Measurements from ENCODE around the gene PRRC2C.
A peak's percentile ranks its signal among the peaks of the same experiment; 100 is the strongest.
"Not testable (repeated sequence)": the region's sequence is repeated elsewhere in the genome, so short reads cannot be mapped to it uniquely, and the experiment has no call there.

PRRC2C gene

DNA sequence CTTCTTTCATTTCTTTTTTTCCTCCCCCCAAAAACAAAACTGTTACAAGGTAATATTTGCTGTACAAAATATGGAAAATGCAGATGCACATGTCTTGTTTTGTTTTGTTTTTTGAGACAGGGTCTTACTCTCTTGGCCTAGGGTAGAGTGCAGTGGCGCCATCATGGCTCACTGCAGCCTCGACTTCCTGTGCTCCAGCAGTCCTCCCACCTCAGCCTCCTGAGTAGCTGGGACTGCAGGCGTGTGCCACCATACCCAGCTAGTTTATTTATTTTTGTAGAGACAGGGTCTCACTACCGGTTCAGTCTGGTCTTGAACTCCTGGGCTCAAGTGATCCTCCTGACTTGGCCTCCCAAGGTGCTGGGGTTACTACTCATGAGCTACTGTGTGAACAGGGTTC, 15.5 kb downstream of the PRRC2C start:
- no peak for DNase-seq

GRCh38 chr1:171501305-171502024, 16.1 kb downstream of the PRRC2C start:
- no peak for DNase-seq

DNA sequence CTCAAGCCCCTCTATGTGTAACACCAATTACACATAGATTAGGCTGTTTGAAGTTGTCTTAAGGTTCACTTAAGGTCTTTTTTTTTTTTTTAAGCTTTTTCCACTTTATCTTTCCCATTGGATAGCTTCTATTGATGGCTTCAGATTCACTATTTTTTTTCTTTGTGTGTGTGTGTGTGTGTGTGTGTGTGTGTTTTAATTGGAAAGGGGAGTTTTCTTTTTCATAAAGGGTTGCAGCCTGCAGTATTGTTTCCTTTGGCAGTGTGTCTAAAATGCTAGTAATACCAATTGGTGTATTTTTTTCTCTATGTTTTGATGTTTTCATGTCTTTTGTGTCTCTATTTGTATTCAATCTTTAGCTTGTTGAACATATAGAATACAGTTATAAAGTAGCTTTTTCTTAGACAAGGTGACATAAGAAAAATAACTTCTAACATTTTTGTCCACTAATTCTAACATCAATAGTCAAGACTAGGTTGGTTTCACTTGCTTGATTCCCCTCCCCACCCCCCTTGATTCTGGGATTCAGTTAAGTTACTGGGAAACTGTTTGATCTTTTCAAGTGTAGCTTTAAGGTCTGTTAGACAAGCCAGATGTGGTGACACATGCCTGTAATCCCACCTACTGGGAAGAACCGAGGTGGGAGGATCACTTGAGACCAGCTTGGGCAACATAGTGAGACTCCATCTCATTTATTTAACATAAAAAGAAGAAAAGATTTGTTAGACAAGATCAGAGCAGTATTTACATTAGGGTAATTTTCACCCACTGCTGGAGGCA, 21.4 kb downstream of the PRRC2C start:
- no peak for DNase-seq

- DNase-seq: no peak
These were observed 22.1 kb downstream of the PRRC2C start for GRCh38 chr1:171507435-171507834.

DNA sequence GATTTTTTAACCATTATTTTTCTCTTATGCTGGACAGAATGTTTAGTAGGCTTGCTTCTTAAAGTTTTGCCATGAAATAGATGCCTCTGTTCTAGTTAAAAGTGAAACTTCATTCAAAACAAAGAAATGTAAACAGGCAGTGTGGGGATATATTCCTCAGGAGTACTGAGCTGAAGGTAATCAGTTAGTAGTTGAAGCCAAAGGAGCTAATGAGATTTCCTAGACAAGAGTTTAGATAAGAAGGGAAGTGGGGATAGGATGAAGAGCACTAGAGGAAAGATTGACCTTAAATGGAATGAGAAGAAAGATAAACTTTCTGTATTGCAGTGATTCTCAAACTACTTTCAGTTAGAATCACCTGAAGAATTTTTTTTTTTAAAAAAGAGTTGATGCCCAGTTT, 23.9 kb downstream of the PRRC2C start:
- no peak for DNase-seq

GRCh38 chr1:171513743-171514142, 28.4 kb downstream of the PRRC2C start:
- DNase-seq: no peak

- DNase-seq: no peak
These were observed 30.0 kb downstream of the PRRC2C start for GRCh38 chr1:171515299-171515698.

DNA sequence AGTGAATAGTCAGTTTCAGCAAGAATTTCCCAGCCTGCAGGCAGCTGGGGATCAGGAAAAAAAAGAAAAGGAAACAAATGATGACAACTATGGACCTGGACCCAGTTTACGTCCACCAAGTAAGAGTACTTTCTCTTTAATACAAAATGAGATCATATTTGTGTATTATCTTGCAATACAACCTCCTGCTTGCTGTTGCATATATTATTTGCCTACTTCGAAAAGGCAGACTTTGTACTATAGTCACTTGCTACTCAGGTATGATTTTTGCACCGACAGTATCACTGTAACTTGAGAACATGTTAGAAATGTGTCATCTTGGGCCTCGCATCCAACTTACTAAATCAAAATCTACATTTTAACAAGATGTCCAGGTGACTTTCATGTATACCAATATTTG, 30.4 kb downstream of the PRRC2C start:
- no peak for DNase-seq

DNA sequence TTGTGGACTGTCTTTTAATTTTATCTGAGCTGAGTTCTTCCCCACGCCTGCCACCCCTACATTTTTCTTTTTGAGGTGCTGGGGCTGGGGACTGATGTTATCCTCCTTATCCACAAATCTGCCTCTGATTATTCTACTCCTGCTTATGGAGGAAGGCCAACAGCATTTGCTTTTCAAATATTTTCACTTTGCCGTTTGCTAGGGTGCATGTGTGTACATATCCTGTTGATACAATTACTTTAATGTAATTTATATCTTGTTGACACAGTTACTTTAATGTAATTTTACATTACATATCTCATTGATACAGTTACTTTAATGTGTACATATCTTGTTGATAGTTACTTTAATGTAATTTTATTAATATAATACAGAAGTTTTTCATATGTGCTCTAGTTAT, 36.2 kb downstream of the PRRC2C start:
- no peak for DNase-seq

DNA sequence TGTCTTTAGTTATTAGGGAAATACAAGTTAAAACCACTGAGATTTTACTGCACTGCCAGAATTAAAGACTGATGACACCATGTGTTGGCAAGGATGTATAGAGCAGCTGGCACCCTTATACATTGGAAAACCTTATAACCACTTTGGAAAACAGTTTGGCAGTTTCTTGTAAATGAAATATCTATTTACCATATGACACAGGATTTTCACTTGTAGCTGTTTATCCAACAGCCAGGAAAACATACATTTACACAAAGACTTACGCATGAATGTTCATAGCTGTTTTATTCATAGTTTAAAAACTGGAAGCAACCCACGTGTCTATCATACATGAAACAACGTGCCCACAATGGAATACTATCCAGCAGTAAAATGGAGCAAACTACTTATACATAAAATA, 45.3 kb downstream of the PRRC2C start:
- DNase-seq: no peak

- DNase-seq: no peak
These were observed 47.2 kb downstream of the PRRC2C start for GRCh38 chr1:171532520-171532919.

DNA sequence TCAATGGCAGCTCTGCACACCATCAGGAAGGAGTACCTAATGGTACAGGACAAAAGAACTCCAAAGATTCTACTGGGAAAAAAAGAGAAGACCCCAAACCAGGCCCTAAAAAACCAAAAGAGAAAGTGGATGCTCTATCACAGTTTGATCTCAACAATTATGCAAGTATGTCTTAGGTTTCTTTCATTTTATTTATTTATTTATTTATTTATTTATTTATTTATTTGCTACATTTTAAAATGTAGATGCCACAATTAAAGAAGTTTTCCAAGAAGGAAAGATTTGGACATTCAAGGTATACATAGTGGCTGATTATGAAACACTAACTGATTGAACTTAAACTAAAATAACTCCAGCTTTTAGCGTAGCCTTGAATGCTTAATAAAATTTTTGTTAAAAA, 60.2 kb downstream of the PRRC2C start:
- no peak for DNase-seq

DNA sequence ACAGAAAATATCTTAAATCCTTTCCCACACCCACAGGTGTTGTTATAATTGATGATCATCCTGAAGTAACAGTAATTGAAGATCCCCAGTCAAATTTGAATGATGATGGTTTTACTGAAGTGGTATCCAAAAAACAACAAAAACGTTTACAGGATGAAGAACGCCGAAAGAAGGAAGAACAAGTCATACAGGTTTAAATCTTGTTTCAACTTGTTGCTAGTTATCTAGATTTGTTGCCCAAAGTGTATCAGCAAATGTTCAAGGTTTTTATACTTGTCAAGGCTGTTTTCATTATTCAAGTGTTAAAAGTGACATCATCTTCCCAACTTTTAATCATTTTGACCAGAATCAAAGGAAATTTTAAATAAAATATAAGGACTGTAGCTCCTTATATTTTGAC, 64.7 kb downstream of the PRRC2C start:
- no peak for DNase-seq

DNA sequence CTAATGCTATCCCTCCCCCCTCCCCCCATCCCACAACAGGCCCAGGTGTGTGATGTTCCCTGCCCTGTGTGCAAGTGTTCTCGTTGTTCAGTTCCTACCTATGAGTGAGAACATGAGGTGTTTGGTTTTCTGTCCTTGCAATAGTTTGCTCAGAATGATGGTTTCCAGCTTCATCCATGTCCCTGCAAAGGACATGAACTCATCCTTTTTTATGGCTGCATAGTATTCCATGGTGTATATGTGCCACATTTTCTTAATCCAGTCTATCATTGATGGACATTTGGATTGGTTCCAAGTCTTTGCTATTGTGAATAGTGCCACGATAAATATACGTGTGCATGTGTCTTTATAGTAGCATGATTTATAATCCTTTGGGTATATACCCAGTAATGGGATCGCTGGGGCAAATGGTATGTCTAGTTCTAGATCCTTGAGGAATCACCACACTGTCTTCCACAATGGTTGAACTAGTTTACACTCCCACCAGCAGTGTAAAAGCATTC, 65.3 kb downstream of the PRRC2C start:
- DNase-seq: not testable (repeated sequence)

DNA sequence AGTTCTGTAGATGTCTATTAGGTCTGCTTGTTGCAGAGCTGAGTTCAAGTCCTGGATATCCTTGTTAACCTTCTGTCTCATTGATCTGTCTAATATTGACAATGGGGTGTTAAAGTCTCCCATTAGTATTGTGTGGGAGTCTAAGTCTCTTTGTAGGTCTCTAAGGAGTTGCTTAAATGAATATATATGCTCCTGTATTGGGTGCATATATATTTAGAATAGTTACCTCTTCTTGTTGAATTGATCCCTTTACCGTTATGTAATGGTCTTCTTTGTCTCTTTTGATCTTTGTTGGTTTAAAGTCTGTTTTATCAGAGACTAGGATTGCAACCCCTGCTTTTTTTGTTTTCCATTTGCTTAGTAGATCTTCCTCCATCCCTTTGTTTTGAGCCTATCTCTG, 68.6 kb downstream of the PRRC2C start:
- not testable (repeated sequence) for DNase-seq

DNA sequence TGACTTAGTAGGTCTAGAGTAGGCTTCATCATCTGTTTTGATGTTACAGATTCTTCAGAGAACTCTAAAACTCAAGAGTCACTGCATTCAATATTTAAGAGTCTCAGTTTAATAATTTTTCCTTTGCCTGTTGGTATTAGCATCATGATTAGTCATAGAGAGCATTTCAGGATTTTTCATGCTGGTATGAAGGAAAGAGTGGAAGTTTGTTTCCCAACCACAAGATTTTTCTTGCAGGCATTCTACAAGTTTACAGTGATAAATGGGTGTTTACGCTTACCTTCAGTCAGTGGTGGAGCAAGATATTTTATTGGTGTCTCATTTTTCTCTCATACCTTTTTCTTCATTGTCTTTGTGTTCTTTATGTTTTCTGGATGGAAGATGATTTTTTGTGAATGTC, 78.3 kb downstream of the PRRC2C start:
- DNase-seq: peak; percentile 72

DNA sequence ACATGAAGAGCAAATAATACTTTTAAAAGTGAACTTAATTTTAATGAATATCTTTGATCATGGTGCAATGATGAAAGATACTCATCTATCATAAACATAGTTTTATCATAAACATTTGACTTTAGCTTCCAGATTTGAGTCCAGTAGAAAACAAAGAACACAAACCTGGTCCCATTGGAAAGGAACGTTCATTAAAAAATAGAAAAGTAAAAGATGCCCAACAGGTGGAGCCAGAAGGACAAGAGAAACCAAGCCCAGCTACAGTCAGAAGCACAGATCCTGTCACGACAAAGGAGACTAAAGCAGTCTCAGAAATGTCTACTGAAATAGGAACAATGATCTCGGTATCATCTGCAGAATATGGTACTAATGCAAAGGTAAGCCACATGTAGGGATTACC, 81.1 kb downstream of the PRRC2C start:
- DNase-seq: no peak

DNA sequence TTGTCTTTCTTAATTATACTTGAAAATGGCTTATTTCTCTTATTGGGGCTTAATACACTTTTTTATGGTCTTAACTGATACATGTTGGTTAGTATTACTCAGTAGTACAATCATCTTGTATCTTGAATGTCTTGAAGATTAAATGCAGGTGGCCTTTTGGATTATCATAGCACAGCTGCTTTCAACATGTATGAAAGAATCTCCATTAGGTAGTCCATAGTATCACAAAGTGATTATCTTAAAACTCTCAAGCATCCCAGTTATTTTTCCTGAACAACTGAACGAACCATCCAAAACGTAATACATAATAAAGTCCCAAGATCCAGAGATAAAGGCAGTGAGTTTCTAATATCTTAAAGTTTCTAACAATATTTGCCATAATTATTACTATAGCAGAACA, 85.0 kb downstream of the PRRC2C start:
- no peak for DNase-seq

GRCh38 chr1:171576144-171576543, 90.8 kb downstream of the PRRC2C start:
- DNase-seq: no peak

DNA sequence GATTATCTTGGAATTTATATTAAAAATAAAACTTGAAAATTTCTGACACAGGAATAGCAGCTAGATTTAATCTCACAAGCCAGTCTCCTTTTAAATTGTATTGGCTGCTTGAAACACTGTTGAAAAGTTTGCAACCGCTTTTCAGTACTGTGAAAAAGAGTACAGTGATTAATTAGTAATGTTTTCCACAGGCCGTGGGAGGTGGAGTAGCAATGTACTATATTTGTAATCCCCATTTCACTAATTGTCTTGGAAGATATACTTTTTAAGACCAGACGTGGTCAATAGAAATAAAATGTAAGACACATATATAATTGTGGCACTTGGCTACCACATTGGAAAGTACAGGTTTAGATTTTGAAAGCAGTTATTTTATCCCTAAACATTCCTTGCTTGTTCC, 95.9 kb downstream of the PRRC2C start:
- DNase-seq: no peak

GRCh38 chr1:171581766-171582165, 96.4 kb downstream of the PRRC2C start:
- no peak for DNase-seq

DNA sequence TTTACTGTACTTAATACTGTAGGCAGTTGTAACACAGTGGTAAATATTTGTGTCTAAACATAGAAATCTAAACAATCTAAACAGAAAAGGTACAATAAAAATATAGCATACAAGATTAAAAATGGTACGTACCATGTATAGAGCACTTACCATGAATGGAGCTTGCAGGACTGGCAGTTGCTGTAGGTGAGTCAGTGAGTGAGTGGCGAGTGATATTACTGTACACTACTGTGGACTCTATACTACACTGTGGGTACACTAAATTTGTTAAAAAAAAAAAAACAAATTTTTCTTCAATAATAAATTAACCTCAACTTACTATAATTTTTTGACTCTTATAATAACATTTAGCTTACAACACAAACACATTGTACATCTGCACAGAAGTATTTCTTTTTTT, 97.3 kb downstream of the PRRC2C start:
- DNase-seq: no peak

DNA sequence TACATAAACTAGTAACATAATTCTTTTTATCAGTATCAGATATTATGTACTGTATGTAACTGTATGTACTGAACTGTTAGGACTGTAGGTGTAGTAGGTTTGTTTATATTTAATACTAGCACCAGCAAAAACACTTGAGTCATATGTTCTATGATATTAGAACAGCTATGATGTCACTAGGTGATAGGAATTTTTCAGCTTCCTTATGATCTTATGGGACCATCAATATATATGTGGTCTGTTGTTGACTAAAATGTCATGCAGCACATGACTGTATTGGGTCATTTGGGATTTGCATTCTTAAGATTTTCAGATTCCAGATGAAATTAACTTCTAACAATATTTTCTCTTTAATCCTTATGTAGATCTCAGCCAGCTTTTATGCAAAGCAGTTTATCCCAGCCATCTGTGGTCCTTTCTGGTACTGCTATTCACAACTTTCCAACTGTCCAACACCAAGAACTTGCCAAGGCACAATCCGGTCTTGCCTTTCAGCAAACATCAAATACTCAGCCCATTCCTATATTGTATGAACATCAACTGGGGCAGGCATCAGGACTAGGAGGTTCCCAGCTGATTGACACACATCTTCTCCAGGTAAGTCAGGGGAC, 98.4 kb downstream of the PRRC2C start:
- DNase-seq: no peak

DNA sequence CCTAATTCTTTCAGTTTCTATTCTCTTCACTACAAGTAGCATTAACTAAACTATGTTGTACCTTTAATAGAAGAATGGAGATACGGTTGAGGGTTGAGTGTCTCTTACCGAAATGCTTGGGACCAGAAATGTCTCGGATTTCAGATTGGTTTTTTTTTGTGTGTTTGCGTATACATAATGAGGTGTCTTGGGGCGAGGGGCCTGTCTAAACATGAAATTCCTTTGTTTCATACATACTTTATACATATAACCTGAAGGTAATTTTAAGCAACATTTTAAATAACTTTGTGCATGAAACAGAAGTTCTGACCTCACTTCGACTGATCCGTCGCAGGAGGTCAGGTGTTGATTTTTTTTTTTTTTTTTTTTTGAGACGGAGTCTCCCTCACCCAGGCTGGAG, 100.4 kb downstream of the PRRC2C start:
- DNase-seq: no peak
